RWPE1 (cell line): ENCODE results near the gene MYBPC1.

Source experiments
- CTCF ChIA-PET: fragments of 350-600 bp; sonication (Branson Sonifier 250); formaldehyde crosslinking; extraction: SDS; loops from one replicate; lab custom pipeline; 2021; lab: Yijun Ruan, JAX
- POLR2A ChIA-PET: fragments of 400-600 bp; formaldehyde crosslinking; extraction: SDS; loops from one replicate; lab custom pipeline; 2020; ENCODE audit warnings: antibody characterized with exemption; ENCODE audit not compliant: low non-redundant PET; lab: Yijun Ruan, JAX
- DNase-seq: peaks from one replicate; pipeline ENCODE4 v3.0.0; 2012; ENCODE audit warnings: low spot score
- H3K27ac ChIP-seq: fragments of 450-650 bp; 2 replicates; pipeline ENCODE4 v1.5.1; 2017
- TF ChIP-seq, protein P1 (sequence below): fragments of 450-650 bp; conservative IDR thresholded peaks from 2 replicates; pipeline ENCODE4 v1.5.1; 2017; ENCODE audit warnings: low read depth, mild to moderate bottlenecking

MYBPC1 gene

DNA sequence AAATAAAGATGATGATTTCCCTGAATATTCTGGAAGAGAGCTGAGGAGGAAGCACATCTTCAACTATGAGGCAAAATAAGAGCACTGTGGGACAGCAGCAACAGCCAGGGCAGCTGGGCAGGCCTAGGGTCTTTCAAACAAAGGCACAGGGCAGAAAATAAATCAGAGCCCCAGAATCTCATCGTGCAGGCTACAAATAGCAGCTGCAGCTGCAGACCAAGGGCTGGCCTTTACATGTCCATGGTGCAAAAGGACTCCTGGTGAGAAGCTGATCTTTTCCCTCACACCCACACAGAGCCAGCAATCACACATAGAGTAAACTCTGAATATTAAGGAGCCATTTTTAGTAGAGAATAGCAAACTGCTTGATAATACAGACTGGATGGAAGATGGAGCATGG, 13.6 kb upstream of the MYBPC1 start:
- no peak overlapping the region for H3K27ac ChIP-seq
- POLR2A ChIA-PET = no interaction called here
- DNase-seq = no peak
- TF ChIP-seq, protein P1, sequence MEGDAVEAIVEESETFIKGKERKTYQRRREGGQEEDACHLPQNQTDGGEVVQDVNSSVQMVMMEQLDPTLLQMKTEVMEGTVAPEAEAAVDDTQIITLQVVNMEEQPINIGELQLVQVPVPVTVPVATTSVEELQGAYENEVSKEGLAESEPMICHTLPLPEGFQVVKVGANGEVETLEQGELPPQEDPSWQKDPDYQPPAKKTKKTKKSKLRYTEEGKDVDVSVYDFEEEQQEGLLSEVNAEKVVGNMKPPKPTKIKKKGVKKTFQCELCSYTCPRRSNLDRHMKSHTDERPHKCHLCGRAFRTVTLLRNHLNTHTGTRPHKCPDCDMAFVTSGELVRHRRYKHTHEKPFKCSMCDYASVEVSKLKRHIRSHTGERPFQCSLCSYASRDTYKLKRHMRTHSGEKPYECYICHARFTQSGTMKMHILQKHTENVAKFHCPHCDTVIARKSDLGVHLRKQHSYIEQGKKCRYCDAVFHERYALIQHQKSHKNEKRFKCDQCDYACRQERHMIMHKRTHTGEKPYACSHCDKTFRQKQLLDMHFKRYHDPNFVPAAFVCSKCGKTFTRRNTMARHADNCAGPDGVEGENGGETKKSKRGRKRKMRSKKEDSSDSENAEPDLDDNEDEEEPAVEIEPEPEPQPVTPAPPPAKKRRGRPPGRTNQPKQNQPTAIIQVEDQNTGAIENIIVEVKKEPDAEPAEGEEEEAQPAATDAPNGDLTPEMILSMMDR = no peak
- CTCF ChIA-PET = no interaction called here

DNA sequence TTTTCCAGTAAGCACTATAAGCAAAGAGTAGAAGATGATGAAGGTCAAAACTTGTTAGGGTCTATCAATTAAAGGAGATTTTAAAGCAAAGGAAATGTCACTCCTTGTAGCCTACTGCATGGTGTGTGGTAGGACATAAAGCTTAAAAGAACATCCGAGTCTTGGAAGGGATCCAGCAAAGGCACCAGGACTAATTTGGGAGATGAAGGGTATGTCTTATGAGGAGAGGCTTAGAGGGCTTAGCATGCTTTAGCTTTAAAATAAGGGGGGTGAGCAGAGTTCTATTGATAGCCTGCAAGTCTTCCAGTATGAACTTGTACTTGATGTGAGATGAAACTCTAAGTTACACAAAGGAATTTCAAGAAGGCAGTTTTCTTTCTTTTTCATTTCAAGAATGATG, 11.8 kb upstream of the MYBPC1 start:
- TF ChIP-seq, protein P1 = no peak
- ChIA-PET POLR2A (no interaction called here), CTCF (no interaction called here)
- DNase-seq = no peak
- no peak overlapping the region for H3K27ac ChIP-seq

DNA sequence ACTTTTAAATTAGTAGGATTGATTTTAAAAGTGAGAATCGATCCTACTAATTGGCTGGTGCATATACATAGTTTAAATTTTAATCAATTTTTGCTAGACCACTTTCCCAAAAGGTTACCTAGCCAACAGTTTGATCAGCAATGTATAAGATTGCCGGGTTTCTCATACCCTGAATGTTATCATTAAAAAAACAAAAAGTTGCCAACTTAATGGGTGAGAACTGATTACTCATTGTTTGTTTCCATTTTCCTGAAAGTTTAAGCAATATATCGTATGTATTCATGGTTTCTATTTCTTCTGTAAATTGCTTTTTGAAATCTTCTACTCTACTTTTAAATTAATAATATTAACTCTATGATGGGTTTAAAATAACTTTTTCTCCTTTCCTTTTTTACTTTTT, 4.4 kb upstream of the MYBPC1 start:
- POLR2A ChIA-PET = no interaction called here
- CTCF ChIA-PET = interaction anchor here (0.6 kb wide), 1 partner anchor 169 kb away, joined by 3 read pairs; no protein-coding TSS in a partner anchor
- DNase-seq = no peak
- no peak overlapping the region for H3K27ac ChIP-seq
- TF ChIP-seq, protein P1 = no peak

DNA sequence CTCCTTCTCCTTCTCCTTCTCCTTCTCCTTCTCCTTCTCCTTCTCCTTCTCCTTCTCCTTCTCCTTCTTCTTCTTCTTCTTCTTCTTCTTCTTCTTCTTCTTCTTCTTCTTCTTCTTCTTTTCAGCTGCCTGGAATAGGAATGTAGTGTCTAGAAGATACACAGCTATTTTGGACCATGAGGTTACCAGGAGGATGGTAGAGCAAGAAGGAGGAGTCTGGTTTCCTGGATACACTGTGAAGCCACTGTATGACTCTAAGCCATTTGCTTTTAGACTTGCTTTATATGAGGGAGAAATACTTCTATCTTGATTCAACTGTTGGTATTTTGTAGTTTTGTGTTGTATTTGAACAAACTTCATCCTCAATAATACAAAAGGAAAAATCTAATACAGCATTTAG, 3.0 kb upstream of the MYBPC1 start:
- CTCF ChIA-PET = no interaction called here
- POLR2A ChIA-PET = no interaction called here

DNA sequence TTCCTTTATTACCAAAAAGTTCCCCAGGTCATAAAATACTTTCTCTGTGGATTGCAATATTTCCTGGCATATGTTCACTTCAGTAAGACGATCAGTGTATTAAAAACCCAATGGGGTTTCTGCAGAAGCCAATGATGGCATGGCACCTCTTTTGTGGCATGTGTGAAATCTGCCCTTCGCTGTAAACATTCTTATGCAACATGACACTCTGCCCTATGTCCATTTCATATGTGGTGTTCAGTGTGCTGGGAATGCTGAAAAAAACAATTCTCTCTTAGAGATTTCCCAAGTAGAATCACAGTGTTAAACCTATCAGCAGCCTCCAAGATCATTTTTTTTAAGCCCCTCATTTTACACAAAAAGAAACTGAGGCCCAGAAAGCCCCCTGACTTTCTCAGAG, 2.3 kb upstream of the MYBPC1 start:
- DNase-seq = no peak

More for the DNA sequence above, 3.0 kb upstream of the MYBPC1 start:
- H3K27ac ChIP-seq = no peak overlapping the region
- DNase-seq = no peak
- TF ChIP-seq, protein P1 = no peak

DNA sequence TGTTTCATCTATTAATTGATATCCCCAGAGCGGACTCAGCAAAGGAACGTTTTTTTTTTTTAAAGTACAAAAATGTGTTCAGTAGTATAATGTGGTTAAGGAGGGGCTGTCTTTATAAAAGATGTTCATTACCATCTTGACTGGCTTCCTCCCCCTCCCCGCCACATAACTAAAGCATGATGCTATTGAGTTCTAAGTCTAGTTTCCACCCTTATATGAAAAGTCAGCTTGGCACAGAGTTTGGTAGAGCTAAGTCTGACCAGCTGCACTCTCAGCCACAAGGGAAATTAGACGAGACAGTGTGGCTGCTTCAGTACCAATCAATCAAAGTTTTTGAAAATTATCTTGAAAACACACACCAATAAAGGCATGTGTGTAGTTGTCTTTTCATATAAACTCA, 1.9 kb upstream of the MYBPC1 start:
- TF ChIP-seq, protein P1 = no peak
- no peak for DNase-seq
- H3K27ac ChIP-seq = no peak overlapping the region
- CTCF ChIA-PET = no interaction called here
- POLR2A ChIA-PET = interaction anchor here (0.7 kb wide), 1 partner anchor 419 kb away, joined by 5 read pairs; no protein-coding TSS in a partner anchor

More for the DNA sequence above, 2.3 kb upstream of the MYBPC1 start:
- POLR2A ChIA-PET = no interaction called here
- CTCF ChIA-PET = no interaction called here
- no peak overlapping the region for H3K27ac ChIP-seq
- TF ChIP-seq, protein P1 = no peak
